ENCODE results near the gene SMAD1.

Gene SMAD1

GRCh38 chr4:145530662-145531061, 49.0 kb downstream of the SMAD1 start:
- H3K79me2 ChIP-seq (ENCODE audit: low read length) = peaks cover 7% of the 10 kb centered on the region
- no peak overlapping the region for H2AFZ ChIP-seq (ENCODE audit: low read length)
- TF ChIP-seq EZH2phosphoT487 (IDR thresholded peaks at IDR 0.05; ENCODE audit: low read length) (no peak), CTCF (IDR thresholded peaks at IDR 0.05; ENCODE audit: low read length) (no peak), EZH2 (optimal IDR thresholded peaks at IDR 0.05; ENCODE audit: low read depth, low read length) (no peak)
- no peaks in the 10 kb centered on the region for H3F3A ChIP-seq (ENCODE audit: insufficient read depth, low read length)
- no peak overlapping the region for H3K9ac ChIP-seq (ENCODE audit: low read length)
- H3K9me2 ChIP-seq (replicated peaks; ENCODE audit: insufficient read depth, low read length) = no peaks in the 10 kb centered on the region
- H3K27ac ChIP-seq (ENCODE audit: low read length) = no peak overlapping the region; the same call in 1 of the 2 replicates
- no peaks in the 10 kb centered on the region for H3K27me3 ChIP-seq (replicated peaks; ENCODE audit: insufficient read depth, low read length)
- no peaks in the 10 kb centered on the region for H4K20me1 ChIP-seq (ENCODE audit: insufficient read depth, low read length)
- 0 out of 2 replicates have a peak overlapping the region, but pooled peaks have one; percentile 17 for H3K4me2 ChIP-seq (ENCODE audit: low read depth, low read length)
- H3K9me3 ChIP-seq (replicated peaks; ENCODE audit: insufficient read depth, low read length) = no peaks in the 10 kb centered on the region
- H3K36me3 ChIP-seq (replicated peaks; ENCODE audit: insufficient read depth, low read length) = no peaks in the 10 kb centered on the region
- DNase-seq = no peak
- H3K4me1 ChIP-seq (ENCODE audit: low read length) = peaks cover 27% of the 10 kb centered on the region
- H3K4me3 ChIP-seq (ENCODE audit: low read length) = no peak overlapping the region

GRCh38 chr4:145531223-145531622, 49.6 kb downstream of the SMAD1 start:
- Histone ChIP-seq H3K9me3 (replicated peaks; ENCODE audit: insufficient read depth, low read length) (no peaks in the 10 kb centered on the region), H3K4me2 (ENCODE audit: low read depth, low read length) (no peak overlapping the region), H3K36me3 (replicated peaks; ENCODE audit: insufficient read depth, low read length) (no peaks in the 10 kb centered on the region), H2AFZ (ENCODE audit: low read length) (no peak overlapping the region), H3K4me1 (ENCODE audit: low read length) (peaks cover 27% of the 10 kb centered on the region), H3K27me3 (replicated peaks; ENCODE audit: insufficient read depth, low read length) (no peaks in the 10 kb centered on the region), H3K9ac (ENCODE audit: low read length) (no peak overlapping the region), H3K27ac (ENCODE audit: low read length) (no peak overlapping the region), H3K79me2 (ENCODE audit: low read length) (peaks cover 7% of the 10 kb centered on the region), H3K4me3 (ENCODE audit: low read length) (no peak overlapping the region), H3F3A (ENCODE audit: insufficient read depth, low read length) (no peaks in the 10 kb centered on the region), H3K9me2 (replicated peaks; ENCODE audit: insufficient read depth, low read length) (no peaks in the 10 kb centered on the region), H4K20me1 (ENCODE audit: insufficient read depth, low read length) (no peaks in the 10 kb centered on the region)
- DNase-seq = no peak
- no peak for TF ChIP-seq EZH2phosphoT487 (IDR thresholded peaks at IDR 0.05; ENCODE audit: low read length)
- TF ChIP-seq CTCF (IDR thresholded peaks at IDR 0.05; ENCODE audit: low read length) = no peak
- no peak for TF ChIP-seq EZH2 (optimal IDR thresholded peaks at IDR 0.05; ENCODE audit: low read depth, low read length)

- no peaks in the 10 kb centered on the region for H3F3A ChIP-seq (ENCODE audit: insufficient read depth, low read length)
- H3K4me1 ChIP-seq (ENCODE audit: low read length) = peaks cover 27% of the 10 kb centered on the region
- no peaks in the 10 kb centered on the region for H3K9me2 ChIP-seq (replicated peaks; ENCODE audit: insufficient read depth, low read length)
- H3K27me3 ChIP-seq (replicated peaks; ENCODE audit: insufficient read depth, low read length) = no peaks in the 10 kb centered on the region
- no peak overlapping the region for H3K4me2 ChIP-seq (ENCODE audit: low read depth, low read length)
- DNase-seq = no peak
- no peaks in the 10 kb centered on the region for H3K9me3 ChIP-seq (replicated peaks; ENCODE audit: insufficient read depth, low read length)
- no peaks in the 10 kb centered on the region for H4K20me1 ChIP-seq (ENCODE audit: insufficient read depth, low read length)
- no peak overlapping the region for H3K4me3 ChIP-seq (ENCODE audit: low read length)
- H3K36me3 ChIP-seq (replicated peaks; ENCODE audit: insufficient read depth, low read length) = no peaks in the 10 kb centered on the region
- no peak overlapping the region for H2AFZ ChIP-seq (ENCODE audit: low read length)
- TF ChIP-seq EZH2 (optimal IDR thresholded peaks at IDR 0.05; ENCODE audit: low read depth, low read length) = no peak
- no peak for TF ChIP-seq CTCF (IDR thresholded peaks at IDR 0.05; ENCODE audit: low read length)
- TF ChIP-seq EZH2phosphoT487 (IDR thresholded peaks at IDR 0.05; ENCODE audit: low read length) = no peak
- H3K27ac ChIP-seq (ENCODE audit: low read length) = no peak overlapping the region
- H3K9ac ChIP-seq (ENCODE audit: low read length) = no peak overlapping the region
- peaks cover 7% of the 10 kb centered on the region for H3K79me2 ChIP-seq (ENCODE audit: low read length)
Observed at GRCh38 chr4:145531859-145532258, 50.2 kb downstream of the SMAD1 start.

Measured in MM.1S (cell line).